GM12864 (cell line): ENCODE data around the gene TNP2.

Experiments
- DNase-seq: peaks from one replicate; pipeline ENCODE4 v3.0.0-alpha.2; 2011; ENCODE audit warnings: low read depth
- H3K4me3 ChIP-seq: 2 replicates; pipeline ENCODE4 v1.5.1; 2011; ENCODE audit warnings: mild to moderate bottlenecking, low read depth, low read length, control low read depth
- CTCF ChIP-seq: IDR thresholded peaks from 2 replicates; pipeline ENCODE4 v1.5.1; 2011; ENCODE audit warnings: low read depth, mild to moderate bottlenecking, moderate library complexity, low read length, control low read depth, inconsistent platforms; ENCODE audit errors: missing control alignments

TNP2 gene

DNA sequence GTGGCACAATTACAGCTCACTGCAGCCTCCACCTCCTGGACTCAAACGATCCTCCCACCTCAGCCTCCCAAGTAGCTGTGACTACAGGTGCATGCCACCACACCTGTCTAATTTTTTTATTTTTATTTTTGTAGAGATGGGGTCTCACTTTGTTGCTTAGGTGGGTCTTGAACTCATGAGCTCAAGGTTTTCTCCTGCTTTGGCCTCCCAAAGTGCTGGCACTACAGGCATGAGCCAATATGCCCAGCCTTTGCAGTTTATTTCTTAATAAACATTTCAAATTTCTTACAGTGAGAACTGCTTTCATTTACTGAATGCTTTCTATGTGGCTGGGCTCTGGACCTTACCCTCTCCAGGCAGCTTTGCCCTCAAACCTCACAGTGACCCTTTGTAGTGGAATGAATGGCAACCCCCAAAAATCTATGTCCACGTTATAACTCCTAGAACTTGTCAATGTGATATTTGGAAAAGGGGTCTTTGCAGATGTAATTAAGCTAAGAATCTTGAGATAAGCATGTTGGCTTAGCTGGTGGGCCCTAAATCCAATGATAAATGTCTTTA is 1.6 kb upstream of the TNP2 start:
- no peak for DNase-seq

GRCh38 chr16:11265124-11265523 is 4.0 kb downstream of the TNP2 start:
- no peak overlapping the region for H3K4me3 ChIP-seq
- no peak for TF ChIP-seq CTCF
- no peak for DNase-seq

More for the DNA sequence above, 1.6 kb upstream of the TNP2 start:
- no peak overlapping the region for H3K4me3 ChIP-seq
- no peak for TF ChIP-seq CTCF

DNA sequence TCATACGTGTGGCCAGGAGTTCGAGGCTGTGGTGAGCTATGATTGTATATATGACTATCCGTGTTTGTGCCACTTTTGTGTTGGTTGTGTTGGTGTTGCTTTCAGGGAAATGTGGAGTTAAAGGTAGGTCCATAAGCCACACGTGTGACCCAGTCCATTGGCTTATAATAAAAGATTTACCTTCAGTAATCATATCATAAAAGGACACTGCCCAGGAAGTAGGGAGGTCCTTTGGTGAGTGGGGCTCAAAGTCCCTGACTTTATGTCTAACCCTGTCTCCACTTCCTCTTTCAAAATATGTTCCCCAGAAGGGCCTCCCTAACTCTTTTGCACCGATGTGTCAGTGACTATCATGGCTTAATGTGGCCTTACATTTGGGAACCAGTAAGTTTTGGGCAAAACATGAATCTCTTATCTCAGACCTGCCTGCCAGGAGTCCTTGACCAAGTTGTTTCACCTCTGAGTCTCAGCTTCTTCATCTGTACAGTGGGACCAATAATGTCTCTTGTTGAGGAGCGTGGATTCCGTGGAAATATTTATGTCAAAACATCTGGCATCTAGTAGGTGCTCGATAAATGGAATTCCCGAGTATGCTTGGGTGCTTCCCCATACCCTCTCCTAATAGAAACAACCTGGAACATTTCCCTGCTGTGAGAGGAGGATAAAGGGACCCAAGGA is 4.8 kb downstream of the TNP2 start:
- no peak for DNase-seq
- no peak for TF ChIP-seq CTCF
- no peak overlapping the region for H3K4me3 ChIP-seq

DNA sequence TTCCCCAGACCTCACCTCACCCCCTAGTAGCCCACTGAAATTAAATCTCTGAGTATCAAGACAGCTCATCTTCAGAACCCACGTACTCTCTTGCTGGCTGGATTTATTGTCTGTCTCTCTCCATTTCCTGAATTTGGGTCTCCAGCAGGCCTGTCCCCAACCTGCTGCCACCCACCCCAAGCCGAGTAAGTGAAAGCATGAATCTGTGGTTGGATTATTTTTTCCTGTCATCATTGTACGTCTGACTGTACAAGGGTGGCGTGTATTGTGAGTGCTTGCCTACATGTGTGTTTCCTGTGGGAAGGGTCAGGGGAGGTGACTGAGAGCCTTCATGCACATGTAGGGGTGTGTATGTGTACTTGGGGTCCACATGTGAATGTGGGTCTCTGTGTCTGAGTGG is 5.4 kb downstream of the TNP2 start:
- no peak for TF ChIP-seq CTCF
- DNase-seq: no peak
- no peak overlapping the region for H3K4me3 ChIP-seq

DNA sequence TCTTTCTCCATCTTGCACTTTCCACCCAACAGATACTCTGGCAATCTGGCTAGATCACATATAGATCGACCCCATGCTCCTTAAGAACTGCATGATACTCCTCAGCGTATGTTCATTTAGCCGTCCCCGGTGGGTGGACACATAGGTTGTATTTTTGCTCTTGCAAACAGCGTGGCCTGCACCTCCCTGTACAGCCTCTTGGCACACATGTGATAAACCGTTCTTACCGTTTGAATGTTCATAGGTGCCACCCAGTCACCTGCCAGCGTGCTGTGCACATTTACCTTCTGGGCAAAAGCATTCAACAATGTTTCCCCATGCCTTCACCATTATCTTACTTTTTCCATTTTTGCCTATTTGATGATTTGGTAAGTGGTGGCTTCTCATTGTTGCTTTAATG is 6.2 kb downstream of the TNP2 start:
- no peak for TF ChIP-seq CTCF
- no peak for DNase-seq
- H3K4me3 ChIP-seq: no peak overlapping the region

GRCh38 chr16:11260596-11260966 is 8.5 kb downstream of the TNP2 start:
- TF ChIP-seq CTCF: no peak
- H3K4me3 ChIP-seq: no peak overlapping the region
- DNase-seq: no peak
